Measurements from ENCODE around the gene CEP68. TPM values are rescaled to one million over a fixed set of nuclear protein-coding genes. Genes with fewer than 3 reads are reported as not detected.
A peak's percentile ranks its signal among the peaks of the same experiment; 100 is the strongest.

Gene CEP68
- total RNA-seq, 4 donors from 2014 or later: 21.6 to 40.4 (median 25.2) TPM

- no peak for DNase-seq (ENCODE audit: low spot score in 2 of 2)
- TF ChIP-seq POLR2A (IDR thresholded peaks at IDR 0.05) (no peak), EP300 (IDR thresholded peaks at IDR 0.05) (no peak), CTCF (IDR thresholded peaks at IDR 0.05) (peak in 1 of 5 experiments; percentile 20)
- Histone ChIP-seq H3K9me3 (no peaks in the 10 kb centered on the region), H3K27me3 (no peaks in the 10 kb centered on the region), H3K4me3 (no peak overlapping the region), H3K27ac (peak overlapping the region; percentile 42 to 81 (median 54)), H3K4me1 (peaks cover 0 to 72% (median 22%) of the 10 kb centered on the region in 4 donors), H3K36me3 (peaks cover 8 to 58% (median 9%) of the 10 kb centered on the region in 3 donors)
- WGBS, 2 donors: 69 to 73% methylated on average over 8 of the region's 8 CpGs
These were observed 14.1 kb downstream of the CEP68 start for GRCh38 chr2:65070172-65070830.

- Histone ChIP-seq H3K27ac (peak overlapping the region in 3 of 4 donors; percentile 46 to 81 (median 63)), H3K4me1 (peaks cover 0 to 72% (median 23%) of the 10 kb centered on the region in 4 donors), H3K36me3 (peaks cover 8 to 58% (median 9%) of the 10 kb centered on the region in 3 donors), H3K27me3 (no peaks in the 10 kb centered on the region), H3K4me3 (no peak overlapping the region), H3K9me3 (no peaks in the 10 kb centered on the region)
- WGBS, 2 donors: 83 to 90% methylated on average over 6 of the region's 6 CpGs
- TF ChIP-seq EP300 (IDR thresholded peaks at IDR 0.05) (no peak), POLR2A (IDR thresholded peaks at IDR 0.05) (no peak), CTCF (IDR thresholded peaks at IDR 0.05) (no peak)
- DNase-seq (ENCODE audit: low spot score in 2 of 2): no peak
These were observed 14.6 kb downstream of the CEP68 start for GRCh38 chr2:65070856-65071255.

GRCh38 chr2:65071499-65072180, 15.4 kb downstream of the CEP68 start:
- no peak overlapping the region for H3K27ac ChIP-seq
- peaks cover 0 to 75% (median 28%) of the 10 kb centered on the region in 4 donors for H3K4me1 ChIP-seq
- TF ChIP-seq CTCF (IDR thresholded peaks at IDR 0.05): peak in 1 of 5 experiments; percentile 11
- TF ChIP-seq POLR2A (IDR thresholded peaks at IDR 0.05): no peak
- no peak for TF ChIP-seq EP300 (IDR thresholded peaks at IDR 0.05)
- no peaks in the 10 kb centered on the region for H3K27me3 ChIP-seq
- no peaks in the 10 kb centered on the region for H3K9me3 ChIP-seq
- WGBS, 2 donors: 77 to 86% methylated on average over 8 to 11 of the region's 14 CpGs
- no peak for DNase-seq (ENCODE audit: low spot score in 2 of 2)
- no peak overlapping the region for H3K4me3 ChIP-seq
- H3K36me3 ChIP-seq: peaks cover 8 to 58% (median 9%) of the 10 kb centered on the region in 3 donors

GRCh38 chr2:65072181-65072970, 16.2 kb downstream of the CEP68 start:
- Histone ChIP-seq H3K4me1 (peaks cover 0 to 72% (median 28%) of the 10 kb centered on the region in 4 donors), H3K9me3 (no peaks in the 10 kb centered on the region), H3K27me3 (no peaks in the 10 kb centered on the region), H3K36me3 (peaks cover 8 to 63% (median 9%) of the 10 kb centered on the region in 3 donors), H3K27ac (no peak overlapping the region), H3K4me3 (no peak overlapping the region)
- no peak for TF ChIP-seq EP300 (IDR thresholded peaks at IDR 0.05)
- TF ChIP-seq CTCF (IDR thresholded peaks at IDR 0.05): no peak
- no peak for TF ChIP-seq POLR2A (IDR thresholded peaks at IDR 0.05)
- WGBS, 2 donors: 90 to 91% methylated on average over 20 of the region's 20 CpGs
- no peak for DNase-seq (ENCODE audit: low spot score in 2 of 2)

Measured in tibial nerve (tissue), 4 donors.